GM06990 (cell line): ENCODE results near the gene H1-8.

Experiments
- DNase-seq: peaks from one replicate; pipeline ENCODE4 v3.0.0-alpha.2; 2011; ENCODE audit not compliant: insufficient read length; ENCODE audit errors: extremely low read depth
- H3K27me3 ChIP-seq: replicated peaks from 2 replicates; pipeline ENCODE4 v1.6.0; 2011; ENCODE audit warnings: low read length; ENCODE audit not compliant: control insufficient read depth, insufficient read depth
- H3K36me3 ChIP-seq: 2 replicates; pipeline ENCODE4 v1.5.1; 2011; ENCODE audit warnings: low read length; ENCODE audit not compliant: control insufficient read depth, insufficient read depth
- H3K4me3 ChIP-seq: replicated peaks from 2 replicates; pipeline ENCODE4 v1.5.1; 2011; ENCODE audit warnings: low read depth, mild to moderate bottlenecking, control low read depth, low read length
- CTCF ChIP-seq: IDR thresholded peaks from 2 replicates; pipeline ENCODE4 v1.5.1; 2011; ENCODE audit warnings: low read length, control low read depth, mild to moderate bottlenecking, inconsistent platforms; ENCODE audit not compliant: insufficient read depth, poor library complexity, severe bottlenecking

Gene H1-8

GRCh38 chr3:129530821-129531220 lies 12.2 kb upstream of the H1-8 start:
- no peaks in the 10 kb centered on the region for H3K36me3 ChIP-seq
- TF ChIP-seq CTCF = no peak
- no peak overlapping the region for H3K4me3 ChIP-seq
- no peak for DNase-seq
- H3K27me3 ChIP-seq = no peaks in the 10 kb centered on the region; the same call in 1 of the 2 replicates

GRCh38 chr3:129531699-129532098 lies 11.3 kb upstream of the H1-8 start:
- H3K27me3 ChIP-seq = no peaks in the 10 kb centered on the region; the same call in 1 of the 2 replicates
- DNase-seq = no peak
- H3K4me3 ChIP-seq = no peak overlapping the region
- no peak for TF ChIP-seq CTCF
- H3K36me3 ChIP-seq = no peaks in the 10 kb centered on the region

- DNase-seq = no peak
- Histone ChIP-seq H3K27me3 (no peaks in the 10 kb centered on the region; the same call in 1 of the 2 replicates), H3K36me3 (no peaks in the 10 kb centered on the region), H3K4me3 (no peak overlapping the region)
- TF ChIP-seq CTCF = no peak
Observed at GRCh38 chr3:129532261-129532660, 10.7 kb upstream of the H1-8 start.

GRCh38 chr3:129533406-129533805 lies 9.6 kb upstream of the H1-8 start:
- no peak for TF ChIP-seq CTCF
- no peak for DNase-seq
- no peaks in the 10 kb centered on the region for H3K36me3 ChIP-seq

GRCh38 chr3:129534428-129535027 lies 8.4 kb upstream of the H1-8 start:
- no peaks in the 10 kb centered on the region for H3K36me3 ChIP-seq
- H3K4me3 ChIP-seq = no peak overlapping the region
- H3K27me3 ChIP-seq = no peaks in the 10 kb centered on the region; the same call in 1 of the 2 replicates
- no peak for DNase-seq
- TF ChIP-seq CTCF = no peak

More at GRCh38 chr3:129533406-129533805, 9.6 kb upstream of the H1-8 start:
- H3K27me3 ChIP-seq = no peaks in the 10 kb centered on the region; the same call in 1 of the 2 replicates
- H3K4me3 ChIP-seq = no peak overlapping the region

GRCh38 chr3:129535075-129535474 lies 7.9 kb upstream of the H1-8 start:
- no peak for TF ChIP-seq CTCF
- Histone ChIP-seq H3K27me3 (no peaks in the 10 kb centered on the region; the same call in 1 of the 2 replicates), H3K36me3 (no peaks in the 10 kb centered on the region), H3K4me3 (no peak overlapping the region)
- DNase-seq = no peak
